HG02840 (cell line): Measurements from ENCODE around the gene PHF8.

ENCODE experiments used
- ATAC-seq: cut with Tn5 transposase; IDR thresholded peaks from one replicate; pipeline ENCODE4 v1.9.1; 2021; ENCODE audit warnings: mild to moderate bottlenecking, moderate library complexity, moderate number of reproducible peaks; ENCODE audit not compliant: unreplicated experiment, low FRiP score

Gene PHF8

DNA sequence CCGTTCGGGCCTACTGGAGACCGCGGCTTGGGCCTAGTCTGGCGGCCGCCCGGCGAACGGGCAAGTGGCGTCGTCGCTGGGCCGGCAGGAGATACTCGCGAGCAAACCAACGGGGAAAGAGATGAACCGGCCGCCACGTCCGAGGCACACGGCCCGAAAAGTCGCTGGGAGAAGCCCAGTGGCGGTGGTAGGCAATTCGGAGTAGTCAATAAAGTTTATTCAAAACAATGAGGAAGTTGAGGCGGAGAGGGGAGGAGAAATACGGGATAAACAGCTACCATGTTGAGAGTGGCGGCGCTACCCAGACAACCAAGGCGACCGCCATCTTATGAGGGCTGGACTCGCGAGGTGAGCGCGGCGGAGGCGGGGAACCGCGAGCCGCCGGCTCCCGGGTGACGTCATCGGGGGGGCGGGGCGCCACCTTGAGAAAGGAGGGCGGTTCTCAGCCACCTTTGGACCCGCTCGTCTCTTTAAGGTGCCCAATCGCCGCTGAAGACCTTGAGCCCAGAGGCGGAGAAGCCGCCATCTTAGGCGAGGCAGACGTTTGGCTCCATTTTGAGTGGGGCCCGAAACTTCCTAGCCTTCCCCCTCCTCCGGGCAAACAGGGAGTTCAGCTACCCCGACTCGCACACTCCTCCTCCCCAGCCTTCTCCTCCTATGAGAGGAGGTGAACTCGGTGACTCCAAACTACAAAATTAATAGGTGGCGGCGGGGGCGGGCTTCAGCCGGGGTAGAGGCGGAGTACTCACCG, at the start of gene PHF8:
Gene PHF8, minus strand, starts transcription at position 348 of the 751 bp plus-strand sequence. CDS start 1,745 bp downstream, outside the sequence.
- ATAC-seq = peak; percentile 84

DNA sequence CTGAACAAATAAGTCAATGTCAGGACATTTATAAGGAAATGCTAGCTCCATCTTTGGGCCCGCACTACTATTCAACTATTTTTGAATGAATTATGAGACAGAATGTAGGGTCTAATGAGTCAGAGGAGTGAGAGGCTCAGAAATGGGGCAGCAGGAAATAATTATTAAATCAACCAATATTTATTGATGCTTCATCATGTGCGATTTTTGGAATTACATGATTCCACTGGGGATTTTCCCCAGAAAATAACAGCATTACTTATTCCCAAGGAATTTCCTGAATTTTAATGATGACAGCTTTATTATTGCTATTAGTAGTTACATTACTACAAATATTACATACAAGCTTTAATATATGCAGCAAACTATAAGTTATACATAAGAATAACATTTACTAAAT, 49.3 kb upstream of the PHF8 start:
- ATAC-seq = no peak

DNA sequence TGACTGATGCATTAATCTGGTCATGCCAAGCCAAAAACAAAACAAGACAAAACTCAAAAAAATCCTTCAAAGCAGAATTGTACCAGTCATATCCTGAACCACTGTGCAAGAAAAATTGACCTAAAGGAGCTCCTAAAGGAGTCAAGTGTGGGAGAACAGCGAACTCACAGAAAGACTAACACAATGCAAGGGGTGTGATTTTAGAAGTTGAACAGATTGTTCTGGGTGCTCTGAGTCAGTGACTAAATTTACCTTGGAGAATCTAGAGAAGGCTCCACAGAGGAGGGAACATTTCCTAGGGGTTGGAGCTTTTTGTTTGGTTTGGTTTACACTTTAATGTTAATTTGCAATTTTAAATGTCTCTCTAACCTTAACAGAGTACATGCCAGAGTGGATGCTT, 48.9 kb upstream of the PHF8 start:
- no peak for ATAC-seq

DNA sequence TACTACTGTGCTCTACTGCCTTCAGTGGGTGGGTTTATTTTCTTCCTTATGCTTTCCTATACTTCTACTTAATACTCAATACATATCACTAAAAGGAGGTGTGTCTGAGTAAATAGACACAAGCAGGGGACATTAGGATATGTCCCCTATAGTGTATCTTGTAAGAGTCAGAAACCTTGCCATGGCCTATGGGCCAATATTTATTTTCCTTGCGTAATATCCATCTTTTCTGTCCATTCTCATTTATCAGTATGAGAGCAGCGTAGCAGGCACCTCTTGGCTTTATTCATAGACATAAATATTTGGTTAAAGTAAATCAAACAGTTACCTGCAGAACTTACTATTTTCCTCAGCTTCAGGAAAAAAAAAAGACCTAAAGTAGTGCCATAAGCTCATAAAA, 46.6 kb upstream of the PHF8 start:
- ATAC-seq = no peak

DNA sequence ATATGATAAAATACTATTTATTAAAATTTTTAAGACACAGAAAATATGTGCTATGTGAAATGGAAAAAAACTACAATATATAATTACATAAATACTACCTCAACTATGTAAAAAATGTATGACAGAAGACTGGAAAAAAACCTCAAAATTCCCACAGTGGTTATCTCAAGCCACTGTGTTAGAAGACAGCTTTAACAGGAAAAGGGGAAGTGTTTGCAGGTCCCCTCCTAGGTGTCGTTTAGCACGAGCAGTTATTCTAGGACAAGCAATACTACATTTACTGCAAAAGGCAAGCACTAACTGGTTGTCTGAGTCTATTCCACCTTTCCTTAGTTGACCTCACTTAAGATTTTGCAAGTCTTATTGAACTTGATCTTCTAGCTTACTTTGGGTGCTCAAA, 44.9 kb upstream of the PHF8 start:
- no peak for ATAC-seq

DNA sequence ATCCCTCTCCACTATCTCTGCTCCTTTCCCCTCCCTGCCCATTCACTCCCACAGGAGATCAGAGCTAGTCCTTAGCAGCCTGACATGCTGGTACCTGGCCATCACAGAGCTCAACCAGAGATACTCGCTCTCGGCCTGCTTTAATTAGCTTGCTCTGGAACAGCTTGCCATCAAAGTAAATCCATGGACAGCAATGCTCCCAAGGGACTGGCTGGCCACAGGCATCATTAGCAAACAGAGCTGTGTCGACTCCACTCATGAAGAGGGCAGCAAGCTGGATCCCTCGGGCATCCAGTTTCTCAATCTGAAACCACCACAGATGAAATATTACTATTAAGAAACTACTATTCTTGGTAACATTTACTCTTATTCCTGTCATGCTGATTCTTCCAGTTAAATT, 43.4 kb upstream of the PHF8 start:
- no peak for ATAC-seq

DNA sequence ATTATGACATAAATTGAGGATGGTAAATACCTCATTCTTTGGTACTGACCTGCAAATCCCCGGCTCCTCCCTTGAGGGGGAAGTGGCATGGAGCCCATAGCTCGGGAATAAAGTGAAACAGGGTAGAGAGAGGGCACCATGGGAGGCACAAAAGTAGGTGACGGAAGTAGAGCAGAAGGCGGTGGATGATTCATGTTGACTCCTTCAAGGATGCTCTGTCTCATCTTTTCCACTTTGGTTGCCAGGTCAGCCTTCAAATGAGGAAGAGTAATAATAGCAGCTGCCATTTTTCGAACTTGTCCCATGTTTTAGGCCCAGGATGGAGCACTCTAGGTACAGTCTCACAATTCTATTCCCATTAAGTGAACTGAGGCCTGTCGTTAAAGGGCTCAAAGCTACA, 41.4 kb upstream of the PHF8 start:
- ATAC-seq = no peak

DNA sequence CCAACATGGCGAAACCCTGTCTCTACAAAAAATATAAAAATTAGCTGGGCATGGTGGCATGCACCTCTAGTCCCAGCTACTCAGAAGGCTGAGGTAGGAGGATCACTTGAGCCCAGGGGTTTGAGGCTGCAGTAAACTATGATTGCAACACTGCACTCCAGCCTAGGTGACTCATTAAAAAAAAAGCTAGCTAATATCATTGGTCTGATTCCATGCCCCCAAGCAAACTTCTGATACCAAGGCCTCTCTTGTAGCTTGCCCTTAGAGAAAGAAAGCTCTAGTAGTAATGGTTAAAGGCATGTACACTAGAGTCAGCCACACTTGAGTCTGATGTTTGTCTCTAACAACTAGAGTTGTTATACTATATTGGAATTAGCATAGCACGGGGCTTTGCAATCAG, 32.6 kb upstream of the PHF8 start:
- no peak for ATAC-seq

DNA sequence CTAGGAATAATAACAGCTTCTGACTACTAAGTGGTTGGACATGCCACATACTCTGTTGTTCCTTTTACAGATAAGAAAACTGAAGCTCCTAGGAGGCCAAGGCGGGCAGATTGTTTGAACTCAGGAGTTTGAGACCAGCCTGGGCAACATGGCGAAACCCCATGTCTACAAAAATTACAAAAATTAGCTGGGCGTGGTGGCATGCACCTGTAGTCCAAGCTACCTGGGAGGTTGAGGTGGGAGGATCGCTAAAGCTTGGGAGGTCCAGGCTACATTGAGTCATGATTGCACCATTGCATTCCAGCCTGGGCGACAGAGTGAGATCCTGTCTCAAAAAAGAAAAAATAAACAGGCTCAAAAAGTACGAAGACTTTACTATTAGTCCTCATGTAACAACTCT, 30.6 kb upstream of the PHF8 start:
- no peak for ATAC-seq

DNA sequence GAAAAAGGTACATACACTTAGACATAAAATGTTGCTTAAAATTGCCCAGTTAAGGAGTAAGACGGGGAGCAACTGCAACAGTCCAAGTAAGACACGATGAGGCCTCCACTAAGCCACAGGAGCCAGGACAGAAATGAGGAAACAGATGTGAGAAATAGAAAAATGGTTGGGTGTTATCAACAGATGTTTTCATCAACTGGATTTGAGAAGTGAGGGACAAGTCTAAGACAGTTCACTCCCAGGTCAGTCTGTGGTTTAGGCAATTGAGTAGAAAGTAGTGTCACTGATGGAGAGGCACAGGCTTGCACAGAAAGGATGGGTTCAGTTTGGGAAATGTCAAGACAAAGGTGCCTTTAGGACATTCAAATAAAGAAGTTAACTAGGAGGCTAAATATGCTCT, 23.5 kb upstream of the PHF8 start:
- no peak for ATAC-seq

DNA sequence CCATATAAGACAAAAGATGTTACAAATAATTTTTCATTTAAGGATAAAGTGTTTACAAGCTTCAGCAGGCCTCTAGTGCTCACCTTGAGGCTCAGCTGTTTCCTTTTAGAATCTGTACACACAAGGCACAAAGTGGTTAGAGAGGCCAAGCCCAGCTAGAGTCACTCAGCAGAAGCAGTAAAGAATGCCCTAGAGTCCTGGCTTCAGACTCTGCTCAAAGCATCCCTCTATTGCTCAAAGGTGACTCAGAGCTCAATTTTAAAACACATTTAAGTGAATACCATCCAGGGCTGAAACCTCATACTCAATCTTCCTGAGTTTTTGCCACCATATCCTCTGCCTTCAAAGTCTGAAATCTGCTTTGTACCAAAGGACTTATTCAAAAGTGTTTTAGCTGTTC, 22.6 kb upstream of the PHF8 start:
- ATAC-seq = no peak

DNA sequence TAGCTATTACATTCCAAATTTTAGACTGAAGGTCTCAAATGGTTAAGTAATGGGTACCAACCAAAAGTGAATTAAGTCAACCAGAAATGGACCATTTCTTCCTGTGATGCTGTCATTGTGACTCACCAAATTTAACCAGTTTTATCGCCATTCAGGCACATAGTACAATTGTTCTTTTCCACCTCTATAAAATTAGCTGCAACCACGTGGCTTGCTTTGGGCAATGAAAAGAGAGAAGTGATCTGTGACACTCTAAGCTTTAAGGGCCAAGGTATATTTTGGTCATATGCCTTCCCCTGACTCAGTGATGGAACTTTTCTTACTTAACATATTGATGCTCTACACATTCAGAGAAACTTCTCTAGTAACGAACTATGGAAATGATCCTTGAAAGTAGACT, 20.3 kb upstream of the PHF8 start:
- no peak for ATAC-seq

DNA sequence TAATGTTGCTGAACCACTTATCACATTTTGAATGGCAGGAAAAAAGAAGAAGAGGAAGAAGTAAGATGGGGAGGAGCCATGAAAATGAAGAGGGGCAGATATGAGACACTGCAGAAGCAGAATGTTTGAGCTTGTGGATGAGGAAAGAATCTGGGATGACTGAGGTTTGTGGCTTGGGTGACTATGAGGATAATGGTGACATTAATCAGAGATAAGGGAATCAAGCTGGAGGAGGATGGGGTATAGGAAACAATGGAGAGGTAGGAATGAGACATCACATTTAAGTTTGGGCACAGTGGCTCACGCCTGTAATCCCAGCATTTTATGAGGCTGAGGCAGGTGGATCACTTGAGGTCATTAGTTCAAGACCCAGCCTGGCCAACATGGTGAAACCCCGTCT, 19.1 kb upstream of the PHF8 start:
- no peak for ATAC-seq

DNA sequence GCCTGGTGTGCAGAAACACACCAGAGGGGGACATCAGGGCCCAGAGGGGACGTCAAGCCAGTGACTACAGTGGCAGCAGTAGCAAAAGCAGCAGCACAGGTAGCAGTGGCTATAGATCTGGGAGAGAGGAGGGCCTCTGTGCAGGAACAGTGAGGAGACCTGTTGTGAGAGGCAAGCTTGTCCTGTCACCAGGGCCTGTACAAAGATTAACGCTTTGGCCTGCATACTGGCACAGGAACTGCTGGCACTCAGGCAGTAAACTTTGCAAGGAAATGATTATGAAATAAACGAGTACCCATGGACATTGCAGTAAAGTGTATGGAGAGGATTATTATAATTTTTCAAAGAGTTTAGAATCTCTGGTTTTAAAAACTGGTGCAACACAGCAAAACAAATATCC, 5.5 kb upstream of the PHF8 start:
- ATAC-seq = no peak

DNA sequence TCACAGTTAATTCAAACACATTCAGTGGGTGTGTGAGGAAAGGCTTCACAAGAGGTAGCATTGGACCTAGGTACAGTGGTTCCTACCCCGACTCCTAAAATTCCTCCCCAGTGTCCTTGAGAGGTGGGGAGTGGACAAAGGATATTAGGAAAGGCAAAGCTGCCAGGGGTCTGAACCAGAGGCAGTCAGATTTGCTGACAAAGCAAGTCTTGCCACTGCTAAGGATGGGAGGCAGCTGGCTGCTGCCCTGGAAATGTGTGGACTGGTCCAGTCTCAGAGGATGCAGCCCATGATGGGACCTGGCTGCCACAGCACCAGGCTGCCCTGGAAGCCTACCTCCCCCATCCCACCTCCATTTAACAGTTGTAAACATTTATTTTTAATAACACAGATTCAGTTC, 4.1 kb upstream of the PHF8 start:
- ATAC-seq = no peak

DNA sequence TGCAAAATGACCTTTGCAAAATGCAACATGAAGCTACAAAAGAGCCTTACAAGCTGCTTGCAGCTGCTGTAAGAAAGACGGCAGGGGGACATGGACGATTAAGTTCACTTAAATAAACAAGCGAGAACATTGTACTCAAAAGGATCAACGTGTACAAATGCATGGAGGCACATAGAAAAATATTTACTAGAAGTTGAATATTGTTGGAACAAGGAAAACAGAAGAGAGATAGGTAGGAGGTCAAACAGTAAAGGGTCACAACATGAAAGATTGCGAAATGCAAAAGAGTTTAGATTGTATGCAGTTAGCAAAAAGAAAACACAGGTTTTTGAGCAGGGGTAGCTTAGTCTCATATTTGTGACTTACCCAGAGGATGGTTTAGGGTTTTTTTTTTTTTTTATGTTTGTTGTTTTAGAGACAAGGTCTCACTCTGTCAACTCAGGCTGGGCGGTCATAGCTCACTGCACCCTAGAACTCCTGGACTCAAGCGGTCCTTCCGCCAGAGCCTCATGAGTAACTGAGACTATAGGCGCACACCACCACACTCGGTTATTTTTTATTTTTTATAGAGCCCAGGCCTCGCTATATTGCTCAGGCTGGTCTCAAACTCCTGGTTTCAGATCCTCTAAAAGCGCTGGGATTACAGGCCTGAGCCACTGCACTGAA, 1.4 kb upstream of the PHF8 start:
- no peak for ATAC-seq

DNA sequence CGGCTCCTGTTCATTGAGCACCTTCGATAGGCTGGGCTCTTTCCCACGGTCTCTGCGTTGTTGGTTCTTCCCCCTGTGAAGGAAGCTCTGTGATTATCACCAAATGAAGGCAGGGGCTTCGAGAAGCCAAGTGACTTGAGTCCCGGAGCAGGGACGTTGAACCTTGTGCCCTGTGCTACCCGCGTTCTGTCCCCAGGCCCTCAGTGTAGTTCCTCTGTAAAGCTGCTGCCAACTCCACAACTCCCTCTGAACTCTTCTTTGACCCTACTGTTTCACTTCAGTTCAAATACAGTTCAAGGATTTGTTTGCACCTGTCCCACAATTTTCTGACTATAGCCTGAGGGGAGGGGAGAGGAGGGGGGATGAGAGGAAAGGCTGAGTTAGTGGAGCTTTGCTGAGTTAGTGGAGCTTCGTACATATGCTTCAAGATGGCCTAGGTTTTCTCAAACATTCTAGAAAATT, 635 bp upstream of the PHF8 start:
- ATAC-seq = no peak

DNA sequence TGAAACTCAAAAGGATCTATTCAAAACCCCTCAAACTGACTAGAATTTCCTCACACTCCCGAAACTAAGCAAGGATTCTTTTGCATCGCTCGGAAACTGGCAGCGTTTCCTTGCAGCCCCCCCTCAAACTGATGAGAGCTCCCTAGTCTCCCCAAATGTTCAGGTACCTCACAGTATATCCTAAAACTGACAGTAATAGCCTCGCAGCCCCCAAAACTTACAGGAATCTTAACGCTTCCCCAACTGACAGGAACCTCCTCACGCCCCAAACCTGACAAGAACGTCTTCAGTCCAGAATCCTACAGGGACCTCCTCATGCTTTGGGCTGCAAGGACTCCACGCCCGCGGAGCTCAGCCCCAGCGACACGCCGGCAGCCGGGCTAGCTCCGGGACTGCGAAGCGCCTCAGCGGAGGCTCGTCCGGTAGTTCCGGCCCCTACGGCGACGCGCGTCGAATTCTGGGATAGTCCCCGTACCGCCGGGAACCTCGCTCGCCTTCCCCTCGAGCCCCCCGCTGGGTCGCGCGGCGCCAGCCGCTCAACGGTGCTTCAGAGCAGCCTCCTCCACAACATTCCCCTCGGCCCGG, 640 bp downstream of the PHF8 start:
- ATAC-seq = peak; percentile 32

DNA sequence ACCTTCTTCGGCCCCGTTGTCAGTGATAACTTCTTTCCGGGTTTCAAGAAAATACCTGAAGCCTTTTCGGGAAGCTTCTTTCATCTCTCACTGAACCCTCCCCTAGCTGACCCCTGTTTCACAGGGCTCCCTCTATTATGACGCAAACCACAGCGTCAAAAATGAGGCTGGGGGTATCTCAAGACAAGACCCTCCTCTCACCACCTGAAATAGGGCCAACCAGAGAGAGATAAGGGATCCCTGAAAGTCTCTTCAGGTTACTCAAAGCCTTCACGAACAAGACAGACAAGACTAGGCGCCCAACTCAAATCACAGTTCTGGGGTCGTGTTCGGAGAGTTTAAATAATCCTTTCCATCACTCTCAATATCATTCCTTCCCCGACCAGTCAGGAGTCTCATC, 1.2 kb downstream of the PHF8 start:
- no peak for ATAC-seq

DNA sequence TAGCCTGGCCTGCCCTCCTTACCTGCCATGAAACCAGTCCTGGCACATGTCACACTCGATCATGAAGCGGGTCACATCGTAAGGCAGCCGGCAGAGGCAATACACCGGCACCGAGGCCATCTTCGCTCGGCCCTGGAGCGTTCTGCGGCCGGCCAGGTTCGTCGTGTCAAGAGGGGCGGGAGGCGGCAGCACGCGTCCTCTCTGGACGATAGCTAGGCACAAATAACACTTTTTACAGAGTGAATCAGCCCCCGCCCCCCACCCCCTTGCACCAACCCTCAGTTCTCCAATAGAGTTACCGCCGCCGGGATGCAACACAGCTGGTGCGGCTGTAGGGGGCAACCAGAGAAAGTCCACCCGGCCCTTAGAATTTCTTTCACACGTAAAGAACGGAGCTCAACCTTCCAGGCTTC, 1.7 kb downstream of the PHF8 start:
- ATAC-seq = no peak

DNA sequence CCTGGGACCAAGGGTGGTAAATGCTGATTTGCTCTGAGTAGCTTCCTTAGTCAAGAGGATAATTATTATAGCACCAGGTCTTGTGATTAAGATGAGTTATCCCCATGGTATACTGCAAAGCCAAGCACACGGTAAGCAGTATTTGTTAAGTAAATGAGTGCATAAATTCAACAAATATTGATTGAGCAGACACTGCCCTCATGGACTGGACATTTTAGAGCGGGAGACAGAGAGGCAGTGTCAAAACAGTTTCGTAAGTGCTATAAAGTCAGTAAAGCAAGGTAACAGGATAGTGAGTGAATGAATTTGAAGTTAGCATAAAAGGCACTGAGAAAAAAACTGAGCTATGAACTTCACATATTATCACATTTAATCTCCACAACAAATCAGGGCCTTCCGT, 13.9 kb downstream of the PHF8 start:
- no peak for ATAC-seq
